ENCODE measurements around the gene MPC1L. TPM values are rescaled to one million over a fixed set of nuclear protein-coding genes. Genes with fewer than 3 reads are reported as not detected.
"Not testable (repeated sequence)": the region's sequence is repeated elsewhere in the genome, so short reads cannot be mapped to it uniquely, and the experiment has no call there.

Gene MPC1L
- total and polyA plus RNA-seq, 7 donors = not detected

- no peak for TF ChIP-seq POLR2A (IDR thresholded peaks at IDR 0.05)
- TF ChIP-seq POLR2AphosphoS5 (IDR thresholded peaks at IDR 0.05) = no peak
- TF ChIP-seq EP300 (IDR thresholded peaks at IDR 0.05) = no peak
- no peak for TF ChIP-seq CTCF (IDR thresholded peaks at IDR 0.05)
These were observed 44.1 kb upstream of the MPC1L start for GRCh38 chrX:40579141-40579540.

GRCh38 chrX:40579900-40580536 is 43.2 kb upstream of the MPC1L start:
- peak overlapping the region; percentile 56 to 86 (median 82) for H3K4me3 ChIP-seq
- no peaks in the 10 kb centered on the region for H3K9me3 ChIP-seq
- peaks cover 0 to 10% (median 8%) of the 10 kb centered on the region in 4 donors for H3K4me1 ChIP-seq
- peak overlapping the region; percentile 90 to 98 (median 93) for H3K27ac ChIP-seq
- intact Hi-C loops (cut with DNase I) = loop anchor here (5.0 kb wide), 2 partner anchors 38 to 62 kb away; no protein-coding TSS in a partner anchor
- no peak for TF ChIP-seq POLR2A (IDR thresholded peaks at IDR 0.05)
- no peak for TF ChIP-seq EP300 (IDR thresholded peaks at IDR 0.05)
- no peak for TF ChIP-seq CTCF (IDR thresholded peaks at IDR 0.05)
- no peak for TF ChIP-seq POLR2AphosphoS5 (IDR thresholded peaks at IDR 0.05)
- H3K36me3 ChIP-seq = no peaks in the 10 kb centered on the region
- no peaks in the 10 kb centered on the region for H3K27me3 ChIP-seq
- 4 to 13% methylated on average over 12 of the region's 12 CpGs for WGBS, 2 donors
- DNase-seq = no peak

More at GRCh38 chrX:40579141-40579540, 44.1 kb upstream of the MPC1L start:
- 50 to 75% methylated on average over 3 of the region's 3 CpGs for WGBS, 2 donors
- Histone ChIP-seq H3K4me3 (no peak overlapping the region), H3K27me3 (no peaks in the 10 kb centered on the region), H3K27ac (peak overlapping the region in 1 of 4 donors; percentile 90), H3K36me3 (no peaks in the 10 kb centered on the region), H3K9me3 (no peaks in the 10 kb centered on the region), H3K4me1 (peaks cover 0 to 10% (median 8%) of the 10 kb centered on the region in 4 donors)
- DNase-seq = no peak
- intact Hi-C loops (cut with DNase I) = no loop called here

- peak; percentile 96 for DNase-seq
- Histone ChIP-seq H3K4me1 (peaks cover 0 to 10% (median 8%) of the 10 kb centered on the region in 4 donors), H3K27ac (peak within 1 kb of the TSS; percentile 90 to 98 (median 93)), H3K36me3 (no peaks in the 10 kb centered on the region), H3K4me3 (peak within 1 kb of the TSS; percentile 56 to 86 (median 82)), H3K9me3 (no peaks in the 10 kb centered on the region), H3K27me3 (no peaks in the 10 kb centered on the region)
- TF ChIP-seq POLR2A (IDR thresholded peaks at IDR 0.05) (peak; percentile 54 to 56), POLR2AphosphoS5 (IDR thresholded peaks at IDR 0.05) (peak; percentile 75 to 93 (median 90)), CTCF (IDR thresholded peaks at IDR 0.05) (no peak), EP300 (IDR thresholded peaks at IDR 0.05) (no peak)
- intact Hi-C loops (cut with DNase I) = loop anchor here (5.0 kb wide), 2 partner anchors 38 to 62 kb away; no protein-coding TSS in a partner anchor
- WGBS, 2 donors = 1% methylated on average over 89 of the region's 89 CpGs
These were observed 42.5 kb upstream of the MPC1L start, which contains the start of gene ATP6AP2 for GRCh38 chrX:40580537-40581335. ATP6AP2 (plus strand) TSS chrX:40580970; CDS start chrX:40581066, 96 bp downstream.

- TF ChIP-seq EP300 (IDR thresholded peaks at IDR 0.05) = no peak
- TF ChIP-seq POLR2AphosphoS5 (IDR thresholded peaks at IDR 0.05) = no peak
- no peak for TF ChIP-seq POLR2A (IDR thresholded peaks at IDR 0.05)
- TF ChIP-seq CTCF (IDR thresholded peaks at IDR 0.05) = no peak
- no peaks in the 10 kb centered on the region for H3K36me3 ChIP-seq
- H3K27me3 ChIP-seq = no peaks in the 10 kb centered on the region
- peak overlapping the region; percentile 90 to 98 (median 93) for H3K27ac ChIP-seq
- WGBS, 2 donors = 1 to 3% methylated on average over 15 of the region's 15 CpGs
- peak overlapping the region; percentile 56 to 86 (median 82) for H3K4me3 ChIP-seq
- H3K4me1 ChIP-seq = peaks cover 0 to 10% (median 8%) of the 10 kb centered on the region in 4 donors
- no peak for DNase-seq
- intact Hi-C loops (cut with DNase I) = loop anchor here (5.0 kb wide), 2 partner anchors 39 to 61 kb away; no protein-coding TSS in a partner anchor
- no peaks in the 10 kb centered on the region for H3K9me3 ChIP-seq
These were observed 41.8 kb upstream of the MPC1L start for GRCh38 chrX:40581336-40581920.

GRCh38 chrX:40582178-40582577 is 41.0 kb upstream of the MPC1L start:
- H3K4me1 ChIP-seq, H3K36me3 ChIP-seq, H3K27me3 ChIP-seq, DNase-seq, H3K27ac ChIP-seq, H3K9me3 ChIP-seq: not testable (repeated sequence)
- intact Hi-C loops (cut with DNase I) = loop anchor here (5.0 kb wide), 2 partner anchors 40 to 60 kb away; no protein-coding TSS in a partner anchor
- peak overlapping the region in 1 of 4 donors; percentile 86 for H3K4me3 ChIP-seq
- 91 to 95% methylated on average over 13 of the region's 13 CpGs for WGBS, 2 donors
